ENCODE data around the gene WDR5. TPM values are rescaled to one million over a fixed set of nuclear protein-coding genes. Genes with fewer than 3 reads are reported as not detected.

The WDR5 gene
- total and polyA plus RNA-seq, 3 experiments from 2014 or later = 16.4 to 64.3 (median 62.2) TPM

- Histone ChIP-seq H3K4me3 (ENCODE audit: low read length) (no peak overlapping the region), H3K4me1 (ENCODE audit: insufficient read depth, low read length) (no peaks in the 10 kb centered on the region), H3K27ac (ENCODE audit: low read depth, low read length) (no peak overlapping the region), H3K9me3 (ENCODE audit: low read length) (no peaks in the 10 kb centered on the region), H3K36me3 (ENCODE audit: insufficient read depth, low read length) (no peaks in the 10 kb centered on the region), H3K27me3 (ENCODE audit: insufficient read depth, low read length, poor library complexity, severe bottlenecking) (no peaks in the 10 kb centered on the region)
- Mint-ChIP-seq H3K4me1 (peaks cover 0 to 2% (median 1%) of the 10 kb centered on the region in 3 donors), H3K27ac (peak overlapping the region in 2 of 8 donors; percentile 26 to 38), H3K27me3 (peaks cover 0 to 3% of the 10 kb centered on the region in 2 donors), H3K4me3 (no peak overlapping the region), H3K36me3 (no peaks in the 10 kb centered on the region), H3K9me3 (no peaks in the 10 kb centered on the region)
- POLR2A ChIA-PET = no interaction called here
- CTCF ChIA-PET = interaction anchor here (0.9 to 2.4 kb wide), 2 partner anchors 269 to 275 kb away, joined by 5 to 6 read pairs; no protein-coding TSS in a partner anchor
- no peak for DNase-seq
Measured at GRCh38 chr9:134174073-134174449, 38.2 kb downstream of the WDR5 start.

- H3K4me1 ChIP-seq (ENCODE audit: insufficient read depth, low read length) = no peaks in the 10 kb centered on the region
- peak overlapping the region in 1 of 8 donors; percentile 43 for H3K27ac Mint-ChIP-seq
Measured at GRCh38 chr9:134174526-134175290, 38.8 kb downstream of the WDR5 start.

GRCh38 chr9:134175291-134175807 is 39.5 kb downstream of the WDR5 start:
- Histone ChIP-seq H3K9me3 (ENCODE audit: low read length) (no peaks in the 10 kb centered on the region), H3K4me1 (ENCODE audit: insufficient read depth, low read length) (no peaks in the 10 kb centered on the region), H3K36me3 (ENCODE audit: insufficient read depth, low read length) (no peaks in the 10 kb centered on the region), H3K27me3 (ENCODE audit: insufficient read depth, low read length, poor library complexity, severe bottlenecking) (no peaks in the 10 kb centered on the region), H3K4me3 (ENCODE audit: low read length) (no peak overlapping the region), H3K27ac (ENCODE audit: low read depth, low read length) (no peak overlapping the region)
- Mint-ChIP-seq H3K4me3 (no peak overlapping the region), H3K36me3 (no peaks in the 10 kb centered on the region), H3K27ac (no peak overlapping the region), H3K9me3 (no peaks in the 10 kb centered on the region), H3K4me1 (peaks cover 12 to 14% (median 13%) of the 10 kb centered on the region in 3 donors), H3K27me3 (peaks cover 0 to 3% of the 10 kb centered on the region in 2 donors)
- CTCF ChIA-PET = interaction anchor here (1.6 to 2.4 kb wide), 2 partner anchors 268 to 274 kb away, joined by 6 to 8 read pairs; no protein-coding TSS in a partner anchor
- POLR2A ChIA-PET = no interaction called here
- no peak for DNase-seq

More at GRCh38 chr9:134174526-134175290, 38.8 kb downstream of the WDR5 start:
- no peak overlapping the region for H3K4me3 Mint-ChIP-seq
- Histone ChIP-seq H3K27ac (ENCODE audit: low read depth, low read length) (no peak overlapping the region), H3K9me3 (ENCODE audit: low read length) (no peaks in the 10 kb centered on the region), H3K27me3 (ENCODE audit: insufficient read depth, low read length, poor library complexity, severe bottlenecking) (no peaks in the 10 kb centered on the region), H3K4me3 (ENCODE audit: low read length) (no peak overlapping the region), H3K36me3 (ENCODE audit: insufficient read depth, low read length) (no peaks in the 10 kb centered on the region)
- H3K36me3 Mint-ChIP-seq = no peaks in the 10 kb centered on the region
- peaks cover 0 to 3% of the 10 kb centered on the region in 2 donors for H3K27me3 Mint-ChIP-seq
- ChIA-PET CTCF (interaction anchor here (0.9 to 2.4 kb wide), 3 partner anchors 268 to 275 kb away, joined by 5 to 8 read pairs (median 6); no protein-coding TSS in a partner anchor), POLR2A (no interaction called here)
- H3K4me1 Mint-ChIP-seq = peaks cover 6 to 8% (median 7%) of the 10 kb centered on the region in 3 donors
- no peaks in the 10 kb centered on the region for H3K9me3 Mint-ChIP-seq
- no peak for DNase-seq

DNA sequence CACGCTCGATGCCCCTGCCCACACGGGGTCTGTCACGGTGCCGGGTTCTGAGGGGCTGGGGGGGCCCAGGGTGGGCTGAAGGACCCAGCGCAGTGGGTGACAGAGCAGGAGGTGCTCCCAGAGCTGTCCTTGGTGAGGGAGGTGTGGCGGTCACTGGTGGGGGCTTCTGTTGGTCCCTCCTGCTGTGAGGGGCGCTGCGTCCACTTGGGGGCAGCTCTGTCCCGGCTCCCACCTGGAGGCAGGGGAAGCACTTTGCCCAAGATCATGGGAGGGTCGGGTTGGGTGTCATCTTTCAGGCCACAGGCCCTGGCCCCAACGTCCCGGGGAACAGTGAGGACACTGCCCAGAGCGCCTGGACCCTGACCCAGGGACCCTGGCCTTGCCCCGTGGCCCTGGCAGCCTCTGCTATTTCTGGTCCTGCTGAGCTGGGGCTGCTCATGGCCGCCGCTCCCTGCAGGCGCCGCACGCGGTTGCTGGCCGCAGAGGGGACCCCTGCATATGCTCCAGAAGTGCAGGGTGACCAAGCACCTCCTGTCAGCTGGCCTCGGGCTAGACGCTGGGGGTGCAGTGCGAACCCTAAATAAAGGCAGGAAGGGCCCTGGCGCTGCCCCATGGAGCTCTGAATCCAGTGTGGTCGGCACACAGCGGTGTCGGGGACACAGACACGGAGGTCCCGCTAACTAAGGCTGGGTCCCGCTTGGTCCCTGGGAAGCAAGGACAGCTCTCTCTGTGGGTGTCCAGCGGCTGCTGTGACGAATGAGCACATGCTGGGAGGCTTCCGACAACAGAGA is 40.1 kb downstream of the WDR5 start:
- Histone ChIP-seq H3K27me3 (ENCODE audit: insufficient read depth, low read length, poor library complexity, severe bottlenecking) (no peaks in the 10 kb centered on the region), H3K27ac (ENCODE audit: low read depth, low read length) (no peak overlapping the region), H3K4me3 (ENCODE audit: low read length) (no peak overlapping the region), H3K9me3 (ENCODE audit: low read length) (no peaks in the 10 kb centered on the region), H3K36me3 (ENCODE audit: insufficient read depth, low read length) (no peaks in the 10 kb centered on the region), H3K4me1 (ENCODE audit: insufficient read depth, low read length) (no peaks in the 10 kb centered on the region)
- peak in 1 of 5 donors; percentile 38 for DNase-seq
- POLR2A ChIA-PET = no interaction called here
- no peak overlapping the region for H3K4me3 Mint-ChIP-seq
- no peaks in the 10 kb centered on the region for H3K9me3 Mint-ChIP-seq
- H3K4me1 Mint-ChIP-seq = peaks cover 18 to 21% (median 19%) of the 10 kb centered on the region in 3 donors
- H3K36me3 Mint-ChIP-seq = no peaks in the 10 kb centered on the region
- H3K27ac Mint-ChIP-seq = no peak overlapping the region
- H3K27me3 Mint-ChIP-seq = peaks cover 0 to 3% of the 10 kb centered on the region in 2 donors
- CTCF ChIA-PET = interaction anchor here (1.6 to 2.4 kb wide), 2 partner anchors 267 to 273 kb away, joined by 6 to 8 read pairs; no protein-coding TSS in a partner anchor

GRCh38 chr9:134176599-134176968 is 40.7 kb downstream of the WDR5 start:
- no peak overlapping the region for H3K27ac ChIP-seq (ENCODE audit: low read depth, low read length)
- no peak overlapping the region for H3K4me3 ChIP-seq (ENCODE audit: low read length)
- Mint-ChIP-seq H3K36me3 (no peaks in the 10 kb centered on the region), H3K27me3 (peaks cover 0 to 3% of the 10 kb centered on the region in 2 donors), H3K4me1 (peaks cover 19 to 26% (median 25%) of the 10 kb centered on the region in 3 donors), H3K9me3 (no peaks in the 10 kb centered on the region), H3K4me3 (no peak overlapping the region), H3K27ac (no peak overlapping the region)
- no peaks in the 10 kb centered on the region for H3K9me3 ChIP-seq (ENCODE audit: low read length)
- DNase-seq = peak in 1 of 5 donors; percentile 24
- POLR2A ChIA-PET = no interaction called here
- H3K4me1 ChIP-seq (ENCODE audit: insufficient read depth, low read length) = peaks cover 5% of the 10 kb centered on the region
- no peaks in the 10 kb centered on the region for H3K27me3 ChIP-seq (ENCODE audit: insufficient read depth, low read length, poor library complexity, severe bottlenecking)
- CTCF ChIA-PET = interaction anchor here (2.4 kb wide), 1 partner anchor 273 kb away, joined by 6 read pairs; no protein-coding TSS in a partner anchor
- no peaks in the 10 kb centered on the region for H3K36me3 ChIP-seq (ENCODE audit: insufficient read depth, low read length)

DNA sequence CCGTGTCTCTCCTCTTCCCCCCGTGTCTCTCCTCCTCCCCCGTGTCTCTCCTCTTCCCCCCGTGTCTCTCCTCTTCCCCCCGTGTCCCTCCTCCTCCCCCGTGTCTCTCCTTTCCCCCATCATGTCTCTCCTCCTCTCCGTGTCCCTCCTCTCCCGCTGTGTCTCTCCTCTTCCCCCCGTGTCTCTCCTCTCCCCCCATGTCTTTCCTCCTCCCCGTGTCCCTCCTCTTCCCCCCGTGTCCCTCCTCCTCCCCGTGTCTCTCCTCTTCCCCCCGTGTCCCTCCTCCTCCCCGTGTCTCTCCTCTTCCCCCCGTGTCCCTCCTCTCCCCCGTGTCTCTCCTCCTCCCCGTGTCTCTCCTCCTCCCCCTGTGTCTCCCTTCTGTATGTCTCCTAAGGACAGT is 41.3 kb downstream of the WDR5 start:
- Mint-ChIP-seq H3K4me1 (peaks cover 25 to 32% (median 31%) of the 10 kb centered on the region in 3 donors), H3K27ac (peak overlapping the region in 1 of 8 donors; percentile 93), H3K9me3 (no peaks in the 10 kb centered on the region), H3K4me3 (no peak overlapping the region), H3K36me3 (no peaks in the 10 kb centered on the region), H3K27me3 (peaks cover 0 to 3% of the 10 kb centered on the region in 2 donors)
- ChIA-PET POLR2A (no interaction called here), CTCF (no interaction called here)
- Histone ChIP-seq H3K27me3 (ENCODE audit: insufficient read depth, low read length, poor library complexity, severe bottlenecking) (no peaks in the 10 kb centered on the region), H3K4me1 (ENCODE audit: insufficient read depth, low read length) (peaks cover 11% of the 10 kb centered on the region), H3K4me3 (ENCODE audit: low read length) (no peak overlapping the region), H3K9me3 (ENCODE audit: low read length) (no peaks in the 10 kb centered on the region), H3K27ac (ENCODE audit: low read depth, low read length) (no peak overlapping the region), H3K36me3 (ENCODE audit: insufficient read depth, low read length) (no peaks in the 10 kb centered on the region)
- no peak for DNase-seq

- Mint-ChIP-seq H3K4me3 (no peak overlapping the region), H3K4me1 (peaks cover 32 to 39% (median 37%) of the 10 kb centered on the region in 3 donors), H3K27ac (peak overlapping the region in 2 of 8 donors; percentile 47 to 93), H3K9me3 (peaks cover 0 to 2% (median 0%) of the 10 kb centered on the region in 5 donors), H3K36me3 (peaks cover 0 to 3% (median 0%) of the 10 kb centered on the region in 3 donors), H3K27me3 (peaks cover 0 to under 1% of the 10 kb centered on the region in 2 donors)
- CTCF ChIA-PET = interaction anchor here (1.8 kb wide), 1 partner anchor 265 kb away, joined by 7 read pairs; no protein-coding TSS in a partner anchor
- H3K4me3 ChIP-seq (ENCODE audit: low read length) = no peak overlapping the region
- POLR2A ChIA-PET = no interaction called here
- peak in 1 of 5 donors; percentile 36 for DNase-seq
- H3K27me3 ChIP-seq (ENCODE audit: insufficient read depth, low read length, poor library complexity, severe bottlenecking) = no peaks in the 10 kb centered on the region
- no peaks in the 10 kb centered on the region for H3K9me3 ChIP-seq (ENCODE audit: low read length)
- H3K27ac ChIP-seq (ENCODE audit: low read depth, low read length) = no peak overlapping the region
- H3K36me3 ChIP-seq (ENCODE audit: insufficient read depth, low read length) = no peaks in the 10 kb centered on the region
- H3K4me1 ChIP-seq (ENCODE audit: insufficient read depth, low read length) = peaks cover 17% of the 10 kb centered on the region
Measured at GRCh38 chr9:134177624-134178393, 41.9 kb downstream of the WDR5 start.

Data from CD8-positive, alpha-beta memory T cell (primary cell).